AG09319 (cell line): ENCODE data around the gene SSTR5.

Experiments
- DNase-seq: peaks from one replicate; pipeline ENCODE4 v3.0.0-alpha.2; 2010; ENCODE audit warnings: low read depth; ENCODE audit errors: extremely low read depth
- CTCF ChIP-seq: IDR thresholded peaks from 2 replicates; pipeline ENCODE4 v1.5.1; 2011; ENCODE audit warnings: low read depth, mild to moderate bottlenecking, inconsistent platforms, low read length, moderate library complexity

Gene SSTR5

GRCh38 chr16:1051446-1051845, 21.1 kb upstream of the SSTR5 start:
- TF ChIP-seq CTCF, result no peak
- no peak for DNase-seq

DNA sequence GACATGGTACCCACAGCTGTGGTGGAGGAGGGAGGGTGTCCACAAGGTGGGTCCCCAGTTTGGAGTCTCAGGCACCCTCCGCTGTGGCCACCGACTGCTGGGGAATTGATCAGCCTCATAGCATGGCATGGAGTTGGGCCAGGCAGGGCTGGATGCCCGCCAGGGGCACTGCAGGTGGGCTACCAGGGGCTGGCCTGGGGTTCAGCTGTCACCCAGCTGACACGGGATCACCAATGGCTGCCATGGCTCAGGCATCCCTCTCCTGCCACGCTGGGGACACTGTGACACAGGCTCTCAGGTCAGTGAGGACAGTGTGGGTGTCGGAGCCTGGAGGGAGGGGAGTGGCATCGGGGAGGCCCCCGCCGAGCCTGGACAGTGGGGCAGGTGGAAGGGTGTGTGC, 19.8 kb upstream of the SSTR5 start:
- TF ChIP-seq CTCF, result no peak
- no peak for DNase-seq

GRCh38 chr16:1053121-1053521, 19.4 kb upstream of the SSTR5 start:
- TF ChIP-seq CTCF, result no peak
- DNase-seq, result no peak

DNA sequence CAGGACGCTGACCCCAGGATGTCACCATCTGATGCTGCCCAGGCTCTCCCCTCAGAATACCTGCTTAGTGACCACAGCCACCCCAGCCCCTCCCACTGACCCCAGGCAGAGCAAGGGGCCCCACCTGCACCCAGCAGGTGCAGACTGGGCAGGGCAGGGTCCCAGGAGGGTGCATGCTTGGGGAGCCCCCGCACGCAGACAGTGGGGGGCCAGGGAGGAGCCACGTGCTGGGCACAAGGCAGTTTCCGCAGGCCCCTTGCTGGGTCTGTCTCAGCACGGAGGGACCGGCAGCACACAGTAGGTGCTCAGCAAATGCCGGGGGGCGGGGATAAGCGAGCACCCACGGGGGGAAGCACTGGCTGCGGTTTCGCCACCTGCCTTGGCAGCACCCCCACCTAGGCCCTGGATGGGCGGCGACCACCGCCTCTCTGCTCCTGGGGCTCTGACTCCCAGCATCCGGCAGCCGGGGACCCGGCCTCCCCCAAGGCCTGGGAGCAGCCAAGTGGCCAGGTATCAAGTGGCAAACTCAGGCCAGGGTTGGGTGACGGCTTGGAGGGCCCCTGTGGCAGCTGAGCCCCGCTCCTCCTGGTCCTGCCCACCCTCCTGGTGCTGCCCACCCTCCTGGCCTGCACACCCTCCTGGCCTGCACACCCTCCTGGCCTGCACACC, 18.7 kb upstream of the SSTR5 start:
- no peak for TF ChIP-seq CTCF
- DNase-seq, result no peak

DNA sequence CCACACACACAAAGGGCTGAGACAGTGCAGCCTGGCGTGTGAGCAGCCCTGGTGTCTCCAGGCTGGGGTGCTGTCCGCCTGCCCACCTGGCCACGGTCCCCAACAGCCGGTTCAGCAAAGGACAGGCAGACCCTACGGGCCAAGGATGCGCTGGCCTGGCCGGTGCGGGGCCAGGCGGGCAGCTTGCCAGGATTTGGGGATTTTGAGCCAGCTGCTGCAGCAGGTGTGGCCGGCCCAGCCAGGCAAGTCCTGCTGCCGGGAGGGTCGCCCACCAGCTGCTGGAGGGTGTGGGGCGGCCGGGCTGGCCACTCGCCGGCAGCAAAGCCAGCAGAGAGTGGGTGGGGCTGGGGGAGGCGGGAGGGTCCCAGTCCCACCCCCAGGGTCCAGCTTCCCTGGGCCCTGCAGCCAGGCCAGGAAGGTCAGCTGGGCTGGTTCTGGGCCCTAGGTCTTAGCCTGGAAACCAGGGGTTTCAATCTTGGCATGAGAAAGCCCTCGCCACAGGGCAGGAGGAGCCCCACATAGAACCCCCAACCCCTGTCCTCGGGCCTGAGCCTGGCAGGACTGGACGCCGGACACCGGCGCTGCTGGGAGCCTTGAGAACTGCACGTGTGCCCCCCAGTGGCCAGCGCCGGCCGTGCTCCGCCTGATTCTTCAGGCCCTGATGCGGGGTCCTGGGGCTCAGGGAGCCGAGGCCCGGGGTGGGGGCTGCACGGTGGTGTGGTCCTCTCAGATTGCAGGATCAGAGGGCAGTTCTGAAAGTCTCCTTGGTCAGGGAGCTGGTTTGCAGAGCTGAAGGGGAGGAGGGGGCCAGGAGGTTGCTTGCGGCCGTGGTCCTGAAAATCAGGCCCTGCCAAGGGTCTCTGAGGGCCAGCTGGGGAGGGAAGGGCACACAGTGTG, 17.6 kb upstream of the SSTR5 start:
- no peak for DNase-seq
- peak; percentile 80 for TF ChIP-seq CTCF

- TF ChIP-seq CTCF, result no peak
- no peak for DNase-seq
These were observed 17.0 kb upstream of the SSTR5 start for GRCh38 chr16:1055557-1055924.

DNA sequence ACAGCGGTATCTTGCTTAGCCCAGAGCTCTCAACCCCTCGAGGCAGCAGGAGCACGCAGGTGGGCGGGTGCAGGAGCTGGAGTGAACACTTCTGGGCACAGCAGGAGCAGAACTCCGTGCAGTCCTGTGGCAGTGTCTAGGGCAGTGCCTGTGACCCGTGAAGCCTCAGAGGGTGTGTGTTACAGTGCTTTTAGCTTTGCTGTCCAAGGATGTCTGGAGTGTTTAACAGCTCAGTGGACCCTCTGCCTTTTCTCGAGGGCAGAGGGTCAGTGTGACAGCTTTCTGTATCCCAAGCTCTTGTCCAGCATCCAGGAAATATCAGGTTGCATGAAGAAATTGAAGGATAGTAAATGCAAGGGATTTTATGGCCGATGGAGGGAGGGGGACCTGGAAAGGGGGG, 16.4 kb upstream of the SSTR5 start:
- TF ChIP-seq CTCF, result no peak

More for the DNA sequence above, 16.4 kb upstream of the SSTR5 start:
- no peak for DNase-seq
